ENCODE results near the gene PRSS35. TPM values are rescaled to one million over a fixed set of nuclear protein-coding genes. Genes with fewer than 3 reads are reported as not detected.

PRSS35 gene
- polyA plus RNA-seq (2013, experiment 1 of 2): 0.66 TPM
- polyA plus RNA-seq (2013, experiment 2 of 2): 0.58 TPM

GRCh38 chr6:83511901-83512681 lies at the start of gene PRSS35:
TSS of gene PRSS35 (plus strand) at chr6:83512534. CDS start at chr6:83523442, 10,908 bp downstream.
- no peak within 1 kb of the TSS for H3K23ac ChIP-seq (ENCODE audit: low read depth, low read length, poor library complexity)
- H2BK15ac ChIP-seq (ENCODE audit: low read length): no peak within 1 kb of the TSS
- no peaks in the 10 kb centered on the region for H3K36me3 ChIP-seq (replicated peaks in 1 of 2; ENCODE audit: control insufficient read depth in 2 of 2, insufficient read depth in 2 of 2, low read length in 2 of 2)
- H4K91ac ChIP-seq (ENCODE audit: low read depth, low read length, poor library complexity): no peak within 1 kb of the TSS
- H3K18ac ChIP-seq (ENCODE audit: low read length): peak within 1 kb of the TSS; percentile 73
- H3K27ac ChIP-seq (replicated peaks; ENCODE audit: low read length): peak within 1 kb of the TSS; percentile 52
- H4K8ac ChIP-seq (ENCODE audit: low read depth, low read length): no peak within 1 kb of the TSS
- peak; percentile 77 for DNase-seq (ENCODE audit: low spot score)
- no peak within 1 kb of the TSS for H2BK5ac ChIP-seq (ENCODE audit: low read length)
- H3K4ac ChIP-seq (ENCODE audit: low read length): no peak within 1 kb of the TSS
- H3K9ac ChIP-seq (ENCODE audit: low read depth, low read length, poor library complexity): no peak within 1 kb of the TSS
- H3K4me3 ChIP-seq (ENCODE audit: low read length in 2 of 2): peak within 1 kb of the TSS; percentile 37 to 80
- H3K14ac ChIP-seq (ENCODE audit: low read length): no peak within 1 kb of the TSS
- no peak within 1 kb of the TSS for H2BK120ac ChIP-seq (ENCODE audit: low read depth, low read length)
- peaks cover 0 to 3% of the 10 kb centered on the region in 2 donors for H3K4me1 ChIP-seq (ENCODE audit: control insufficient read depth in 2 of 2, insufficient read depth in 1 of 2, low read depth in 1 of 2, low read length in 2 of 2)
- no CpG with 5 or more reads among the region's 38 CpGs for WGBS, 2 donors (ENCODE audit: extremely low coverage in 2 of 2, insufficient read length in 2 of 2, insufficient replicate concordance in 1 of 2)
- H2AFZ ChIP-seq (ENCODE audit: low read length): peak within 1 kb of the TSS; percentile 91
- no peaks in the 10 kb centered on the region for H3K9me3 ChIP-seq (replicated peaks in 1 of 2; ENCODE audit: control insufficient read depth in 2 of 2, insufficient read depth in 1 of 2, low read depth in 1 of 2, low read length in 2 of 2)
- H2AK5ac ChIP-seq (ENCODE audit: low read depth, low read length): no peak within 1 kb of the TSS
- peak within 1 kb of the TSS; percentile 74 for H3K4me2 ChIP-seq (ENCODE audit: insufficient read depth, low read length, poor library complexity, severe bottlenecking)
- H3K27me3 ChIP-seq (ENCODE audit: control insufficient read depth in 3 of 3, insufficient read depth in 3 of 3, low read depth in 1 of 3, low read length in 3 of 3): peaks cover 0 to 16% (median 0%) of the 10 kb centered on the region in 3 experiments
- H3K79me1 ChIP-seq (ENCODE audit: low read depth, low read length): no peaks in the 10 kb centered on the region
- H2BK12ac ChIP-seq (ENCODE audit: low read length): no peak within 1 kb of the TSS

- H3K4ac ChIP-seq (ENCODE audit: low read length): no peak overlapping the region
- no peak overlapping the region for H3K4me3 ChIP-seq (ENCODE audit: low read length in 2 of 2)
- H3K4me1 ChIP-seq (ENCODE audit: control insufficient read depth in 2 of 2, insufficient read depth in 1 of 2, low read depth in 1 of 2, low read length in 2 of 2): no peaks in the 10 kb centered on the region
- no peak overlapping the region for H2BK12ac ChIP-seq (ENCODE audit: low read length)
- no peak overlapping the region for H2AFZ ChIP-seq (ENCODE audit: low read length)
- no peak overlapping the region for H2AK5ac ChIP-seq (ENCODE audit: low read depth, low read length)
- H3K23ac ChIP-seq (ENCODE audit: low read depth, low read length, poor library complexity): no peak overlapping the region
- WGBS, 2 donors (ENCODE audit: extremely low coverage in 2 of 2, insufficient read length in 2 of 2, insufficient replicate concordance in 1 of 2): no CpG with 5 or more reads among the region's 2 CpGs
- H3K14ac ChIP-seq (ENCODE audit: low read length): no peak overlapping the region
- no peak for DNase-seq (ENCODE audit: low spot score)
- H3K27ac ChIP-seq (replicated peaks; ENCODE audit: low read length): no peak overlapping the region
- H2BK5ac ChIP-seq (ENCODE audit: low read length): no peak overlapping the region
- H4K8ac ChIP-seq (ENCODE audit: low read depth, low read length): no peak overlapping the region
- peaks cover 0 to 2% of the 10 kb centered on the region in 2 donors for H3K36me3 ChIP-seq (replicated peaks in 1 of 2; ENCODE audit: control insufficient read depth in 2 of 2, insufficient read depth in 2 of 2, low read length in 2 of 2)
- H3K9me3 ChIP-seq (replicated peaks in 1 of 2; ENCODE audit: control insufficient read depth in 2 of 2, insufficient read depth in 1 of 2, low read depth in 1 of 2, low read length in 2 of 2): peaks cover 0 to 1% of the 10 kb centered on the region in 2 donors
- no peak overlapping the region for H3K18ac ChIP-seq (ENCODE audit: low read length)
- no peaks in the 10 kb centered on the region for H3K79me1 ChIP-seq (ENCODE audit: low read depth, low read length)
- no peak overlapping the region for H2BK120ac ChIP-seq (ENCODE audit: low read depth, low read length)
- no peaks in the 10 kb centered on the region for H3K27me3 ChIP-seq (ENCODE audit: control insufficient read depth in 3 of 3, insufficient read depth in 3 of 3, low read depth in 1 of 3, low read length in 3 of 3)
- H2BK15ac ChIP-seq (ENCODE audit: low read length): no peak overlapping the region
- H4K91ac ChIP-seq (ENCODE audit: low read depth, low read length, poor library complexity): no peak overlapping the region
- H3K4me2 ChIP-seq (ENCODE audit: insufficient read depth, low read length, poor library complexity, severe bottlenecking): no peak overlapping the region
- H3K9ac ChIP-seq (ENCODE audit: low read depth, low read length, poor library complexity): no peak overlapping the region
Measured at GRCh38 chr6:83463886-83464285, 48.4 kb upstream of the PRSS35 start.

GRCh38 chr6:83464381-83465140 lies 47.8 kb upstream of the PRSS35 start:
- H3K4me1 ChIP-seq (ENCODE audit: control insufficient read depth in 2 of 2, insufficient read depth in 1 of 2, low read depth in 1 of 2, low read length in 2 of 2): no peaks in the 10 kb centered on the region
- no peak overlapping the region for H3K23ac ChIP-seq (ENCODE audit: low read depth, low read length, poor library complexity)
- no peak overlapping the region for H2AK5ac ChIP-seq (ENCODE audit: low read depth, low read length)
- no peak overlapping the region for H4K91ac ChIP-seq (ENCODE audit: low read depth, low read length, poor library complexity)
- H3K4ac ChIP-seq (ENCODE audit: low read length): no peak overlapping the region
- H4K8ac ChIP-seq (ENCODE audit: low read depth, low read length): no peak overlapping the region
- DNase-seq (ENCODE audit: low spot score): no peak
- no peak overlapping the region for H2BK12ac ChIP-seq (ENCODE audit: low read length)
- peaks cover 0 to 1% of the 10 kb centered on the region in 2 donors for H3K9me3 ChIP-seq (replicated peaks in 1 of 2; ENCODE audit: control insufficient read depth in 2 of 2, insufficient read depth in 1 of 2, low read depth in 1 of 2, low read length in 2 of 2)
- H3K79me1 ChIP-seq (ENCODE audit: low read depth, low read length): no peaks in the 10 kb centered on the region
- no peak overlapping the region for H3K4me2 ChIP-seq (ENCODE audit: insufficient read depth, low read length, poor library complexity, severe bottlenecking)
- H3K14ac ChIP-seq (ENCODE audit: low read length): no peak overlapping the region
- H2AFZ ChIP-seq (ENCODE audit: low read length): no peak overlapping the region
- no peak overlapping the region for H3K18ac ChIP-seq (ENCODE audit: low read length)
- no peak overlapping the region for H3K27ac ChIP-seq (replicated peaks; ENCODE audit: low read length)
- no peak overlapping the region for H3K9ac ChIP-seq (ENCODE audit: low read depth, low read length, poor library complexity)
- H3K4me3 ChIP-seq (ENCODE audit: low read length in 2 of 2): no peak overlapping the region
- no peak overlapping the region for H2BK5ac ChIP-seq (ENCODE audit: low read length)
- WGBS, 2 donors (ENCODE audit: extremely low coverage in 2 of 2, insufficient read length in 2 of 2, insufficient replicate concordance in 1 of 2): 100% methylated on average over 1 of the region's 5 CpGs; no CpG with 5 or more reads in 1 of the 2 donors
- H2BK120ac ChIP-seq (ENCODE audit: low read depth, low read length): no peak overlapping the region
- H3K36me3 ChIP-seq (replicated peaks in 1 of 2; ENCODE audit: control insufficient read depth in 2 of 2, insufficient read depth in 2 of 2, low read length in 2 of 2): peaks cover 0 to 2% of the 10 kb centered on the region in 2 donors
- no peaks in the 10 kb centered on the region for H3K27me3 ChIP-seq (ENCODE audit: control insufficient read depth in 3 of 3, insufficient read depth in 3 of 3, low read depth in 1 of 3, low read length in 3 of 3)
- no peak overlapping the region for H2BK15ac ChIP-seq (ENCODE audit: low read length)

- no peak overlapping the region for H2BK12ac ChIP-seq (ENCODE audit: low read length)
- no peak overlapping the region for H2AFZ ChIP-seq (ENCODE audit: low read length)
- H3K9me3 ChIP-seq (replicated peaks in 1 of 2; ENCODE audit: control insufficient read depth in 2 of 2, insufficient read depth in 1 of 2, low read depth in 1 of 2, low read length in 2 of 2): no peaks in the 10 kb centered on the region
- no peak overlapping the region for H2BK15ac ChIP-seq (ENCODE audit: low read length)
- H3K4me1 ChIP-seq (ENCODE audit: control insufficient read depth in 2 of 2, insufficient read depth in 1 of 2, low read depth in 1 of 2, low read length in 2 of 2): no peaks in the 10 kb centered on the region
- H3K79me1 ChIP-seq (ENCODE audit: low read depth, low read length): no peaks in the 10 kb centered on the region
- H3K18ac ChIP-seq (ENCODE audit: low read length): no peak overlapping the region
- H2BK5ac ChIP-seq (ENCODE audit: low read length): no peak overlapping the region
- no peak overlapping the region for H3K23ac ChIP-seq (ENCODE audit: low read depth, low read length, poor library complexity)
- no CpG with 5 or more reads among the region's 6 CpGs for WGBS, 2 donors (ENCODE audit: extremely low coverage in 2 of 2, insufficient read length in 2 of 2, insufficient replicate concordance in 1 of 2)
- H3K27me3 ChIP-seq (ENCODE audit: control insufficient read depth in 3 of 3, insufficient read depth in 3 of 3, low read depth in 1 of 3, low read length in 3 of 3): no peaks in the 10 kb centered on the region
- no peak overlapping the region for H4K91ac ChIP-seq (ENCODE audit: low read depth, low read length, poor library complexity)
- no peak overlapping the region for H3K4me2 ChIP-seq (ENCODE audit: insufficient read depth, low read length, poor library complexity, severe bottlenecking)
- no peak overlapping the region for H2AK5ac ChIP-seq (ENCODE audit: low read depth, low read length)
- H3K9ac ChIP-seq (ENCODE audit: low read depth, low read length, poor library complexity): no peak overlapping the region
- no peaks in the 10 kb centered on the region for H3K36me3 ChIP-seq (replicated peaks in 1 of 2; ENCODE audit: control insufficient read depth in 2 of 2, insufficient read depth in 2 of 2, low read length in 2 of 2)
- H4K8ac ChIP-seq (ENCODE audit: low read depth, low read length): no peak overlapping the region
- H3K4me3 ChIP-seq (ENCODE audit: low read length in 2 of 2): no peak overlapping the region
- H2BK120ac ChIP-seq (ENCODE audit: low read depth, low read length): no peak overlapping the region
- no peak overlapping the region for H3K4ac ChIP-seq (ENCODE audit: low read length)
- no peak overlapping the region for H3K14ac ChIP-seq (ENCODE audit: low read length)
- H3K27ac ChIP-seq (replicated peaks; ENCODE audit: low read length): no peak overlapping the region
- DNase-seq (ENCODE audit: low spot score): no peak
Measured at GRCh38 chr6:83466328-83466727, 46.0 kb upstream of the PRSS35 start.

Data from neuronal stem cell (in vitro differentiated cells).